HG02678 (cell line): ENCODE measurements around the gene CCDC12.

ENCODE experiments used
- ATAC-seq: cut with Tn5 transposase; IDR thresholded peaks from one replicate; pipeline ENCODE4 v1.9.1; 2021; ENCODE audit warnings: mild to moderate bottlenecking, moderate library complexity; ENCODE audit not compliant: unreplicated experiment

Gene CCDC12

GRCh38 chr3:46997453-46998091, 21.0 kb upstream of the CCDC12 start:
- ATAC-seq, result no peak

GRCh38 chr3:46996689-46997452, 20.3 kb upstream of the CCDC12 start:
- ATAC-seq, result no peak

GRCh38 chr3:46995901-46996562, 19.5 kb upstream of the CCDC12 start:
- ATAC-seq, result no peak

GRCh38 chr3:46994801-46995731, 18.5 kb upstream of the CCDC12 start:
- no peak for ATAC-seq

GRCh38 chr3:46993986-46994385, 17.4 kb upstream of the CCDC12 start:
- no peak for ATAC-seq

GRCh38 chr3:46993292-46993691, 16.7 kb upstream of the CCDC12 start:
- ATAC-seq, result no peak

- no peak for ATAC-seq
Observed at GRCh38 chr3:46992231-46992630, 15.7 kb upstream of the CCDC12 start.

GRCh38 chr3:46991406-46992165, 15.0 kb upstream of the CCDC12 start:
- ATAC-seq, result no peak

GRCh38 chr3:46990573-46991374, 14.2 kb upstream of the CCDC12 start:
- ATAC-seq, result peak; percentile 47

- ATAC-seq, result no peak
Observed at GRCh38 chr3:46989146-46989810, 12.7 kb upstream of the CCDC12 start.

- ATAC-seq, result no peak
Observed at GRCh38 chr3:46988616-46989015, 12.1 kb upstream of the CCDC12 start.

GRCh38 chr3:46987743-46988401, 11.3 kb upstream of the CCDC12 start:
- ATAC-seq, result peak; percentile 77

- no peak for ATAC-seq
Observed at GRCh38 chr3:46987319-46987742, 10.8 kb upstream of the CCDC12 start.

- ATAC-seq, result no peak
Observed at GRCh38 chr3:46986782-46987310, 10.3 kb upstream of the CCDC12 start.

GRCh38 chr3:46986055-46986730, 9.6 kb upstream of the CCDC12 start:
- no peak for ATAC-seq

- no peak for ATAC-seq
Observed at GRCh38 chr3:46985588-46985987, 9.0 kb upstream of the CCDC12 start.
